Spinal cord (tissue), 10 donors: Measurements from ENCODE around the gene SCGN. TPM values are rescaled to one million over a fixed set of nuclear protein-coding genes. Genes with fewer than 3 reads are reported as not detected.

Experiments used
- DNase-seq, 6 donors: peaks; one replicate each; pipeline versions ENCODE4 v3.0.0 to v3.0.0-alpha.2; 2013 to 2015; ENCODE audit warnings: low spot score in 6 of 6, low read depth in 4 of 6
- H3K27ac ChIP-seq: one replicate; pipeline ENCODE4 v1.5.1; 2013; ENCODE audit warnings: low read depth, low read length, control low read depth
- H3K27me3 ChIP-seq: one replicate; pipeline ENCODE4 v1.6.1; 2013; ENCODE audit warnings: low read length; ENCODE audit not compliant: control insufficient read depth, insufficient read depth
- H3K36me3 ChIP-seq: one replicate; pipeline ENCODE4 v1.6.1; 2013; ENCODE audit warnings: low read length; ENCODE audit not compliant: control insufficient read depth, insufficient read depth
- H3K4me1 ChIP-seq: one replicate; pipeline ENCODE4 v1.6.1; 2013; ENCODE audit warnings: low read length; ENCODE audit not compliant: control insufficient read depth, insufficient read depth
- H3K4me3 ChIP-seq: one replicate; pipeline ENCODE4 v1.5.1; 2013; ENCODE audit warnings: low read depth, low read length, control low read depth
- H3K9me3 ChIP-seq: one replicate; pipeline ENCODE4 v1.6.1; 2013; ENCODE audit warnings: low read length; ENCODE audit not compliant: control insufficient read depth, insufficient read depth
- WGBS: methylation state at CpG from one replicate; pipeline ENCODE4 v1.1.5; 2013; ENCODE audit warnings: missing lambda C conversion rate; ENCODE audit not compliant: insufficient coverage; 5-methylcytosine and 5-hydroxymethylcytosine counted together
- polyA plus RNA-seq, 2 donors: library from polyadenylated mRNA; unstranded; fragments of 120-200 nt; gene quantifications; one replicate each; pipeline ENCODE4 v1.2.1, GENCODE V29; 2013; ENCODE audit not compliant: insufficient read length in 2 of 2
- total RNA-seq, 2 donors: library from RNA; depleted of rRNA in 1 of 2; stranded (reverse); fragments of 120-200 nt in 1 of 2; fragments of >200 nt in 1 of 2; gene quantifications; one replicate each; pipeline versions ENCODE4 v1.2.3 to v1.2.4, GENCODE V29; 2013 to 2014
- donor health status: healthy.

SCGN gene
- total and polyA plus RNA-seq, 4 donors = 1.2 to 2.9 (median 2.2) TPM

DNA sequence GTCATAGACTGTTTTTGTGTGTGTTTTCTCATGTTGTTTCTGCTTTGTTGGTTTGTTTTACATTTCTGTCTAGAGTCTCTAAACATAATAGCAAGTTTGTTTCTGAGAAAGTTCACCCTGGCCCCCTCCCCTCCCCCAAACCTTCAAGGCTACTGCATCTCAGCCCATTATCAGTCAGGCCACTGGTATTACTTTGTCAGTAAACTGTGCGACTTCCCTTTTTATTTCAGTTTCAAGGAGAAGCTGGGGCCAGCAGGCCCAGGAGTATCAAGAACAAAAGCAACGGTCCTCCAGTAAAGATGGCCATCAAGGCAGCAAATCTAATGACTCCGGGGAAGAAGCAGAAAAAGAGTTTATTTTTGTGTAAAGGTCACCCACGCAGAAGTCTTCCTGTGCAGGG lies 32.8 kb upstream of the SCGN start:
- no peak for DNase-seq
- Histone ChIP-seq H3K9me3 (no peaks in the 10 kb centered on the region), H3K4me1 (no peaks in the 10 kb centered on the region), H3K27ac (no peak overlapping the region), H3K4me3 (no peak overlapping the region), H3K27me3 (no peaks in the 10 kb centered on the region), H3K36me3 (no peaks in the 10 kb centered on the region)
- 40% methylated on average over 1 of the region's 4 CpGs for WGBS

DNA sequence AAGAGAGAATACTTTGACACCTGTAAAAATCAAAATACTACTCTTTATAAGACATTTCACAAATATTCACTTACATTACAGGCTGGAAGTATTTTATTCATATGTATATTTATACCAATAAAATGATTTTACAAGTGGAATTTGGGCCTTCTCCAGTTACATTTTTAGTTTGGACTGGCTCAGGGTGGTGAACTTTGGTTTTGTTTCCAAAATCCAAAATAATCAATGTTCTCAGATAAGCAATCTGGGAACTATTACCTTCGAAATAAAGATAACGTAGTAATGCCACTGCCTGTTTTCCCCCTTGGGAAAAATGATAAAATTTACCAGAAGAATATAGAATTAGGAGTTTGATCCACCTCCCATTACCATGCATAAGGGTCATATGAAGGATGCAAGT lies 31.6 kb upstream of the SCGN start:
- Histone ChIP-seq H3K27ac (no peak overlapping the region), H3K9me3 (no peaks in the 10 kb centered on the region), H3K36me3 (no peaks in the 10 kb centered on the region), H3K4me3 (no peak overlapping the region), H3K27me3 (no peaks in the 10 kb centered on the region), H3K4me1 (no peaks in the 10 kb centered on the region)
- no peak for DNase-seq
- no CpG with 5 or more reads among the region's 2 CpGs for WGBS

DNA sequence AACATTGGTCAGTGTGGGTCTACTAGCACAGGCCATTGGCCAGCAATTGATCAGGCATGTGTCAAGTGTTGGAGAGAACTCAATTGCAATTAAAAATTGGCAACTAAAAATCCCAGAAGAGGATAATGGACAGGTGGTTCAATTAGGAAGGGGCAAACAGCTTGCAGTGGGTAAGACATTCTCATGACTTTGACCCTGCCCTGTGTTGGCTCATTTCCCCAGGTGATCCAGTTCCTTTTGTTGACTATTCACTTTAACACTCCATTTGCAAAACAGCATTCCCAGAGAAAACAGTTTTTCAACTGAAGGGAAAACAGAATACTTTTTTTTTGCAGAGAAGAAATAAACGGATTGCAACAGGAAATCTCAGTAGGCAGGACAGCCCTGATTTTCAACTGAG lies 28.9 kb upstream of the SCGN start:
- Histone ChIP-seq H3K36me3 (no peaks in the 10 kb centered on the region), H3K27me3 (no peaks in the 10 kb centered on the region), H3K9me3 (no peaks in the 10 kb centered on the region), H3K27ac (no peak overlapping the region), H3K4me1 (no peaks in the 10 kb centered on the region), H3K4me3 (no peak overlapping the region)
- peak in 1 of 6 donors; percentile 17 for DNase-seq
- 88% methylated on average over 1 of the region's 1 CpG for WGBS

DNA sequence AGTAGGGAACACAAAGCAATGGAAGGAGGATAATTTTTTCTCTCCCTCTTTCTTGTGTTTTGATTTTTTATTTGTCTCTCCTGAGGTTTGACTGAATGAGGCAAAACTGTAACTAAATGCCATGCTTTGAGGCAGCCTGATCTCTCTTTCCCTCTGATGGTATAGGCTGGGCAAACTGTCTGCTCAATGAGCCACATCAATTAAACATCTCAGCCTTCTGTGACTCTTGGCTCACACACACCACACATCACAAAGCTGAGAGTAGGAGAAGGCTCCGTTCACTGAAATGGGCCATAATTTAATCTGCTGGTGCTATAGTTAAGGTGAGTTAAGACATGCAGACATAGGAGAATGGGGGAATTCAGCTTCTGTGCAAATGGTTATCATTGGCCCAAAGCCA lies 28.1 kb upstream of the SCGN start:
- H3K9me3 ChIP-seq = no peaks in the 10 kb centered on the region
- peak in 3 of 6 donors; percentile 12 to 85 (median 55) for DNase-seq
- H3K4me3 ChIP-seq = no peak overlapping the region
- no peaks in the 10 kb centered on the region for H3K4me1 ChIP-seq
- no peaks in the 10 kb centered on the region for H3K36me3 ChIP-seq
- no peak overlapping the region for H3K27ac ChIP-seq
- no peaks in the 10 kb centered on the region for H3K27me3 ChIP-seq
- 0% methylated on average over 1 of the region's 1 CpG for WGBS

DNA sequence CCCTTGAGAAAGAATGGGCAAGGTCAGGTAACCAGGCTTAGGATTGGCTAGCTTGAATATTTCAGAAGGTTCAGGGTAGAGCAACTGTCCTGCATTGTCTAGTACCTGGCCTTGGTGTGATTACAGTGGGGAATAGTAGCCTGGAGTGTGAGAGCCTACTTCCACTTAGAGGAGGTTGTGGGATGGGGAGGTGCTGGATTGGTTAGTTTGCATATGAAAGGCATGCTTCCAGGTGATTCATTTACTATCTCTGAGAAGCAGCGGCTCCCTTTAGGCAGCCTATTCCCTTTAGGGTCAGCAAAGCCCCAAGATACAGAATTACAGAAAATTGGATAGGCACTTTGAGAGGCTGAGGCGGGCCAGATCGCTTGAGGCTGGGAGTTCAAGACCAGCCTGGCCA lies 25.0 kb upstream of the SCGN start:
- no peak overlapping the region for H3K27ac ChIP-seq
- no peak overlapping the region for H3K4me3 ChIP-seq
- H3K9me3 ChIP-seq = no peaks in the 10 kb centered on the region
- H3K4me1 ChIP-seq = no peaks in the 10 kb centered on the region
- DNase-seq = no peak
- 33% methylated on average over 1 of the region's 3 CpGs for WGBS
- no peaks in the 10 kb centered on the region for H3K27me3 ChIP-seq
- H3K36me3 ChIP-seq = no peaks in the 10 kb centered on the region

DNA sequence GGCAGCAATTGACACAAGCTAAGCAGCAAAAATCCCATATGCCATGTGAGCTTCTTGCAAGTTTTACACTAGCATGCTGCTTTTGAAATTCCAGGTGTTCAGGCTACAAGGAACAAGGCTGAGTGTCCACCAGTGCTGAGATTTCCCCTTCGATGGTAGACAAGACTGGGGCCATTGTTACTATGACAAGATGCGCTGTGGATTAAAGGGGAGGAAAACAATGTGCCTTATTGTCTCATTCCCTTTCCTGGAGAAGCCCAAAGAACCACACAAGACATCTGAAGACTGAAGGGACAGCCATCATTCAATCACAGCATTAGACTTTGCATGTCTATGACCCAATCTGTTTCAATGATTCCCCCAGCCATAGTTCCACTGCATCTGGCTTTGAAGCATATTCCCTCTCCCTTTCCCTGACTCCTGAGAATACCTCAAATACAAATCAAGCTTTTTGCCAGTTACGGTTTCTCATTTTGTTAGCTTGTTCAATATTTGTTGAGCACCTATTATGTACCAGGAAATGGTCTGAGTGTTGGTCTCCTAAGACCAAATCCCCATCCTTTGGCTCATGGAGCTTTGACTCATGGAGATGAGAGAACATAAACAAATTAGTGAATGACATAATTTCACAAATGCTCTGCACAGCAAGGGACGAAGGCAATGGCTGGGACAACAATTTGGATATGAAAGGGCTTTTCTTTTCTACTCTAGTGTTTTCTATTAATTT lies 23.4 kb upstream of the SCGN start:
- Histone ChIP-seq H3K4me3 (no peak overlapping the region), H3K36me3 (no peaks in the 10 kb centered on the region), H3K27me3 (no peaks in the 10 kb centered on the region), H3K4me1 (no peaks in the 10 kb centered on the region), H3K9me3 (no peaks in the 10 kb centered on the region), H3K27ac (no peak overlapping the region)
- DNase-seq = no peak
- no CpG with 5 or more reads among the region's 4 CpGs for WGBS

DNA sequence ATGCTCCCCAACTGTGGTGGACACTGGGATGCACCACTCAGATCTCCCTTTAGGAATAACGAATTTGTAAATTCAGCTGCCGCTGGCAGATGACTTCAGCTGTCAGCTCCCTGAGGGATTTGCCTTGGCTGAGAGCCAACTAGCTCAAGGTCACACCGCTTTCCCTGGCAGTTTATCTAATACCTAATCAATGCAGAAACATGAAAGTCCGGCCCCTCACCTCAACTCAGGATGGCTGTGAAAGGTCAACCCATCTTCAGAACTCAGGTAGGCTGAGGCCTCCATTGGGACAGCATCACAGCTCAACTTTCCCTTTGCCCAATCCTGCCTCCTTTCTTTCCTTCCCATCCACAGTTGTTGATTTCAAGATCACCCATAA lies 22.8 kb upstream of the SCGN start:
- Histone ChIP-seq H3K9me3 (no peaks in the 10 kb centered on the region), H3K27me3 (no peaks in the 10 kb centered on the region), H3K4me3 (no peak overlapping the region), H3K27ac (no peak overlapping the region), H3K36me3 (no peaks in the 10 kb centered on the region), H3K4me1 (no peaks in the 10 kb centered on the region)
- 46% methylated on average over 4 of the region's 4 CpGs for WGBS
- no peak for DNase-seq

DNA sequence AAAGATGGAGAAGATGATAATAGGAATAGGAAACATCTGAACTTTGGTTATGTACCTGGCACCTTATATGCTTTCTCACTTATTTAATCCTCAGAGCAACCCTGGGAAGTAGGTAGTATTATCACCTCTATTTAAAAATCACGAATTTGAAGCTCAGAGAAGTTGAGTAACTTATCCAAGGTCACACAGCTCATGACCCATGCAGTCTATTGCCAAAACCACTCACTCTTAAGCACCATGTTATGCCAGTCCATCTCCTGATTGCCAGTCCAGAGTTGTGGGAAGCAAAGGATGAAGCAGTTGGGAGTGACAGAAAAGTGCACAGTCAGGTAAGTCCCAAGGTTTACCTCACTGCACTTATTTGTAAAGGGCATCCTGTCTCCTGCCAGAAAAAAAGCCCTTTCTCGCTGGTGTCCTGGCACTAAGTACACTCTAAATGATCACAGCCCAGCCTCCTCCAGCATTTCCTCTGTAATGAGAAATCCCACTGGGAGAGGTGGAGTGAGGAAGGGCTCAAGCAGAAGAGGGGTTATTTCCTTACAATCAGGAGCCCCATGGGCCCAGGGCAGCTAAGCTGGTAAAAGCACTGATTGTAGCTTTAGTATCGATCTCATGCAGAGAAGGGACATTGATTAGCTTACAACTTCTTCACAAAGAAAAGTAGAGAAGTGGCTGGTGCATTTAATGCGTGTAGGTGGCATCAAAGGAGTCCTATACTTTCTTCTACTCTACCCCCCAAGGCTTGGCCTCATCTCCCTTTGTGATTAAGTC lies 21.3 kb upstream of the SCGN start:
- no peaks in the 10 kb centered on the region for H3K9me3 ChIP-seq
- no peaks in the 10 kb centered on the region for H3K4me1 ChIP-seq
- no peaks in the 10 kb centered on the region for H3K27me3 ChIP-seq
- H3K4me3 ChIP-seq = no peak overlapping the region
- H3K36me3 ChIP-seq = no peaks in the 10 kb centered on the region
- DNase-seq = no peak
- WGBS = no CpG with 5 or more reads among the region's 4 CpGs
- no peak overlapping the region for H3K27ac ChIP-seq

DNA sequence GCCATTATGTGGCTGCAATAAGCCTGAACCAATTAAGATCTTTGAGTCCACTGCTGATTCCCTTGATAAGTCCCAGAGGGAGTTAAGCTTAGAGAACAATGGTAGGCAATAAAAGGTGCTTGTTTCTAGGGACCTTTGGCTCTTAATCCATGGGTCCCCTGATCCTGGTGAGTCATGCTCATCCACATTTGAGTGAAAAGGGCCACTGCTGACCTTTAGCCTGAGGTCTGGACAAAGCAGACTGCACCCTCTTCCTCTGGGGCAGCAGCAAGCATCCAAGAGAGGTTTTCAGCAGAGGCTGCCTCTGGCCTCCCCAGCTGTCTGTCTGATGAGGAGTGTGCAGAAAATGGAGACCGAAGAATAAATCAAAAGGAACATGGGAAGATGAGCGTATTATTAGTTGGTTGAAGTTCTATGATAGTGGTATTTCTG lies 16.1 kb upstream of the SCGN start:
- WGBS = 100% methylated on average over 1 of the region's 2 CpGs
- no peak for DNase-seq
- no peaks in the 10 kb centered on the region for H3K4me1 ChIP-seq
- H3K9me3 ChIP-seq = no peaks in the 10 kb centered on the region
- H3K36me3 ChIP-seq = no peaks in the 10 kb centered on the region
- H3K4me3 ChIP-seq = no peak overlapping the region
- no peaks in the 10 kb centered on the region for H3K27me3 ChIP-seq
- no peak overlapping the region for H3K27ac ChIP-seq

DNA sequence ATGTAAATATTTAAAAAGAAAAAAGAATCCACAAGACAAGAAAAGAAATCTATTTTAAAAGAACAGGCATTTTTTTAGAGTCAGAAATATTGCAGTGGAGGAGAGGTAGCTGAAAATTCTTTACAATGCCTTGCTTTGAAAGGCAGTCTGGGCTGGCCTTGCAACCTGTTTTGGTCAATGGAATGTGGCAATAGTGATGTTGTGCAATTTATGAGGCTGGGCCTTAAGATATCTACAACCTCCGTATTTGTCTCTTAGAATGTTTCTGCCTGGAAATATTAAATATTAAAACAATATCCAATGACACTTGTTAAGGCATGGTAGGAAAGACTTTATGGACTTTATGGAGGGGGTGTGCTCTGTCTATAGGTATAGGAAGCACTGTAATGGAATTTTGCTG lies 14.8 kb upstream of the SCGN start:
- H3K27ac ChIP-seq = no peak overlapping the region
- no peaks in the 10 kb centered on the region for H3K27me3 ChIP-seq
- no peaks in the 10 kb centered on the region for H3K9me3 ChIP-seq
- WGBS = no CpG with 5 or more reads among the region's 1 CpG
- H3K36me3 ChIP-seq = no peaks in the 10 kb centered on the region
- no peak overlapping the region for H3K4me3 ChIP-seq
- no peaks in the 10 kb centered on the region for H3K4me1 ChIP-seq
- no peak for DNase-seq
